Naive thymus-derived CD4-positive, alpha-beta T cell (primary cell): ENCODE results near the gene UBE2D2. TPM values are rescaled to one million over a fixed set of nuclear protein-coding genes. Genes with fewer than 3 reads are reported as not detected.
A peak's percentile ranks its signal among the peaks of the same experiment; 100 is the strongest.

Experiments used
- ATAC-seq: fragments of 150-1000 bp; cut with Tn5 transposase; 2 replicates; pipeline ENCODE4 v1.10.0; 2021; ENCODE audit warnings: mild to moderate bottlenecking, moderate library complexity
- CTCF ChIA-PET: fragments of 350-600 bp; sonication (Branson Sonifier 250); formaldehyde crosslinking; loops from one replicate; lab custom pipeline; 2021; ENCODE audit warnings: antibody characterized with exemption; lab: Charles Lee
- POLR2A ChIA-PET: fragments of 350-600 bp; sonication (Branson Sonifier 250); formaldehyde crosslinking; loops from one replicate; lab custom pipeline; 2021; ENCODE audit warnings: antibody characterized with exemption, inconsistent platforms; lab: Charles Lee
- DNase-seq, 9 donors: peaks; one replicate each; pipeline versions ENCODE4 v3.0.0 to v3.0.0-alpha.2; 2020 to 2022; ENCODE audit warnings: mixed read lengths in 1 of 9
- H3K27ac ChIP-seq: one replicate; pipeline ENCODE4 v1.7.0; 2013; ENCODE audit warnings: mild to moderate bottlenecking, low read depth, low read length, moderate library complexity
- H3K27me3 ChIP-seq, 2 donors: one replicate each; pipeline ENCODE4 v1.7.0; 2013; ENCODE audit warnings: low read length in 2 of 2, mild to moderate bottlenecking in 2 of 2, moderate library complexity in 2 of 2; ENCODE audit not compliant: control insufficient read depth in 2 of 2, insufficient read depth in 2 of 2
- H3K36me3 ChIP-seq, 3 experiments: 1 replicate in 2 of 3; 2 replicates in 1 of 3; pipeline ENCODE4 v1.7.0; 2013; ENCODE audit warnings: low read length in 3 of 3, mild to moderate bottlenecking in 3 of 3, moderate library complexity in 1 of 3; ENCODE audit not compliant: insufficient read depth in 3 of 3, control insufficient read depth in 2 of 3
- H3K4me1 ChIP-seq, 2 donors: one replicate each; pipeline ENCODE4 v1.7.0; 2013; ENCODE audit warnings: low read length in 2 of 2, mild to moderate bottlenecking in 2 of 2, moderate library complexity in 1 of 2; ENCODE audit not compliant: control insufficient read depth in 2 of 2, insufficient read depth in 2 of 2
- H3K4me3 ChIP-seq: 2 replicates; pipeline ENCODE4 v1.7.0; 2013; ENCODE audit warnings: mild to moderate bottlenecking, low read length
- H3K9me3 ChIP-seq, 3 experiments: 1 replicate in 2 of 3; 2 replicates in 1 of 3; pipeline ENCODE4 v1.7.0; 2013; ENCODE audit warnings: low read length in 3 of 3; ENCODE audit not compliant: control insufficient read depth in 2 of 3
- H3K27ac Mint-ChIP-seq, 9 donors: one replicate each; pipeline ENCODE4 v1.8.0; 2020 to 2022; ENCODE audit warnings: mixed read lengths in 9 of 9, mild to moderate bottlenecking in 8 of 9, moderate library complexity in 5 of 9, inconsistent platforms in 2 of 9
- H3K27me3 Mint-ChIP-seq, 5 donors: one replicate each; pipeline ENCODE4 v1.8.0; 2021 to 2022; ENCODE audit warnings: mixed read lengths in 5 of 5, mild to moderate bottlenecking in 1 of 5
- H3K36me3 Mint-ChIP-seq, 5 donors: one replicate each; pipeline ENCODE4 v1.8.0; 2020 to 2022; ENCODE audit warnings: mixed read lengths in 5 of 5, mild to moderate bottlenecking in 3 of 5, inconsistent platforms in 1 of 5
- H3K4me1 Mint-ChIP-seq, 7 donors: one replicate each; pipeline ENCODE4 v1.8.0; 2020 to 2022; ENCODE audit warnings: mixed read lengths in 7 of 7, mild to moderate bottlenecking in 3 of 7, inconsistent platforms in 1 of 7
- H3K4me3 Mint-ChIP-seq, 10 donors: one replicate each; pipeline ENCODE4 v1.8.0; 2020 to 2022; ENCODE audit warnings: mild to moderate bottlenecking in 10 of 10, mixed read lengths in 10 of 10, moderate library complexity in 6 of 10, inconsistent platforms in 2 of 10
- H3K9me3 Mint-ChIP-seq, 11 donors: one replicate each; pipeline ENCODE4 v1.8.0; 2020 to 2022; ENCODE audit warnings: mixed read lengths in 11 of 11, mild to moderate bottlenecking in 4 of 11, inconsistent platforms in 1 of 11, moderate library complexity in 1 of 11
- intact Hi-C, 2 donors: fragments of 100-400 bp; cut with micrococcal nuclease; formaldehyde crosslinking; loops; one replicate each; pipeline ENCODE4 v1.15.1; 2023
- polyA plus RNA-seq, 2 donors: library from polyadenylated mRNA; unstranded; fragments of 300-500 nt; fragmentation: Illumina TruSeq; gene quantifications; one replicate each; pipeline ENCODE4 v1.2.3, GENCODE V29; 2021
- total RNA-seq, 6 experiments: library from RNA in 5 of 6; stranded (reverse) in 5 of 6; gene quantifications; 1 replicate in 5 of 6; 2 replicates in 1 of 6; pipeline ENCODE4 v1.2.3 and lab custom pipeline; 2021 to 2026

Gene UBE2D2
- total and polyA plus RNA-seq, 7 experiments from 2014 or later, result 145 to 343 (median 210) TPM

DNA sequence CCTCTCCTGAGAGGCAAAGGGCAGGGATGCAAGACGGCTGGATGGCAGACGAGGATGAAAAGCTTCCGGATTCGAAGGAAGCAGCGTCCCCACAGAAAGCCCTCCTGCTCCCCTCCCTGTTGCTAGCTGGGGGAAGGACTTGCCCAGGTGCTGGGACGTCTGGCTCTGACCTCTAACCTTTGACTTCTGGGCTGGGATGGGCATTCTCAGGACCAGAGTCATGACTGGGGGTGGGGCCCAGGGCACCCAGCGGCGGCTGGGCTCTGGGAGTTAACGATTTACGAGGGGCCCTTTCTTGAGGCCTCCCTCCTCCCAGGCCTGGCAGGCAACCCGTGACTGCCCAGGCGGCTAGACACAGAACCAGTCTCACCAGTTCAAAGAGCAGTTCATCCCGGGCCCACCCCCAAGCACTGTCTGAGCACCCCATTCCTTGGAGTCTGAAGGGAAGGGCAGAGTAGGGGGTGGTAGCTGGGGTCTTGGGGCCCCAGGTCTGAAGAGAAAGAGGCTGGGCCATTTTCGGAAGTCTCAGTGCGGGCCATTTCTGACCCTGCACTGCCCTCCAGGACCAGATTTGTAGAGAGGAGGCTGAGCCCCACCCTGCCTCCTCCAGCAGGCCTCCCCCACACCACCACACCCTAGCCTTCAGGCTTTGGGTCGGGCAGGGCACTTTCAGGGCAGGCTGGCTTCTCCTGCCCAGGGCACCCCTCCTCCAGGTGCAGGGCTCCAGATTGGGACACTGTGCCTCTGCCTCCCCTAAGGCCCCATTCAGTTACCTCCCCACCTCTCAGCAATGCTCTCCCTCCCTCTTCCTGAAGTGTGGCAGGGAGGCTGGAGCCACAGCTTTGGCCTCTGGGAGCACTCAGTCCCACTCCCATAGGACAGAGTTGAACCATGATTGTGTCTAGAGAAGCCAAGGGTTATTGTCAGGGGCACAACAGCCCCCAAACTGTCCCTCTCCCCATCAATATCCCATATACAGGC, 82.0 kb downstream of the UBE2D2 start:
- H3K27me3 ChIP-seq, result peaks cover 0 to 10% of the 10 kb centered on the region in 2 donors
- intact Hi-C loops, result no loop called here
- H3K27ac Mint-ChIP-seq, result peak overlapping the region in 2 of 9 donors; percentile 38 to 48
- peaks cover 0 to 9% (median 0%) of the 10 kb centered on the region in 11 donors for H3K9me3 Mint-ChIP-seq
- ChIA-PET CTCF (interaction anchor here (0.6 to 0.7 kb wide), 2 partner anchors 8 to 10 kb away, joined by 3 to 4 read pairs; no protein-coding TSS in a partner anchor), POLR2A (no interaction called here)
- H3K27me3 Mint-ChIP-seq, result peaks cover 4 to 30% (median 13%) of the 10 kb centered on the region in 5 donors
- H3K4me1 ChIP-seq, result peaks cover under 1 to 17% of the 10 kb centered on the region in 2 donors
- peaks cover 4 to 31% (median 17%) of the 10 kb centered on the region in 7 donors for H3K4me1 Mint-ChIP-seq
- H3K36me3 Mint-ChIP-seq, result no peaks in the 10 kb centered on the region
- H3K27ac ChIP-seq, result no peak overlapping the region
- no peak for DNase-seq
- no peak overlapping the region for H3K4me3 ChIP-seq
- ATAC-seq, result no peak
- no peak overlapping the region for H3K4me3 Mint-ChIP-seq
- no peaks in the 10 kb centered on the region for H3K9me3 ChIP-seq
- no peaks in the 10 kb centered on the region for H3K36me3 ChIP-seq

- peaks cover 0 to 18% of the 10 kb centered on the region in 2 donors for H3K4me1 ChIP-seq
- Mint-ChIP-seq H3K4me1 (peaks cover 4 to 24% (median 17%) of the 10 kb centered on the region in 7 donors), H3K9me3 (peaks cover 0 to 9% (median 0%) of the 10 kb centered on the region in 11 donors), H3K27me3 (peaks cover 4 to 30% (median 13%) of the 10 kb centered on the region in 5 donors), H3K4me3 (no peak overlapping the region), H3K36me3 (no peaks in the 10 kb centered on the region), H3K27ac (peak overlapping the region in 3 of 9 donors; percentile 18 to 82 (median 48))
- no peaks in the 10 kb centered on the region for H3K9me3 ChIP-seq
- ATAC-seq (no peak), DNase-seq (no peak)
- no peak overlapping the region for H3K27ac ChIP-seq
- intact Hi-C loops, result no loop called here
- ChIA-PET CTCF (interaction anchor here (0.6 to 0.7 kb wide), 2 partner anchors 9 to 10 kb away, joined by 3 to 4 read pairs; no protein-coding TSS in a partner anchor), POLR2A (interaction anchor here (0.5 to 1.2 kb wide), 2 partner anchors 15 to 1099 kb away, joined by 3 read pairs; no protein-coding TSS in a partner anchor)
- no peak overlapping the region for H3K4me3 ChIP-seq
- H3K27me3 ChIP-seq, result peaks cover 0 to 10% of the 10 kb centered on the region in 2 donors
- no peaks in the 10 kb centered on the region for H3K36me3 ChIP-seq
Measured at GRCh38 chr5:139644001-139644456, 82.9 kb downstream of the UBE2D2 start.

GRCh38 chr5:139644646-139645429, 83.7 kb downstream of the UBE2D2 start:
- no peaks in the 10 kb centered on the region for H3K36me3 ChIP-seq
- no peak for ATAC-seq
- H3K27me3 Mint-ChIP-seq, result peaks cover 8 to 37% (median 18%) of the 10 kb centered on the region in 5 donors
- no peak for DNase-seq
- POLR2A ChIA-PET, result interaction anchor here (0.5 to 1.8 kb wide), 6 partner anchors 9 to 1099 kb away, joined by 3 to 7 read pairs (median 3); no protein-coding TSS in a partner anchor
- intact Hi-C loops, result loop anchor here in 1 of 2 donors (1.0 kb wide), 1 partner anchor 9 kb away; no protein-coding TSS in a partner anchor
- H3K4me1 Mint-ChIP-seq, result peaks cover 7 to 24% (median 19%) of the 10 kb centered on the region in 7 donors
- peaks cover 0 to 10% (median 0%) of the 10 kb centered on the region in 11 donors for H3K9me3 Mint-ChIP-seq
- H3K36me3 Mint-ChIP-seq, result no peaks in the 10 kb centered on the region
- H3K4me1 ChIP-seq, result peaks cover 0 to 26% of the 10 kb centered on the region in 2 donors
- no peak overlapping the region for H3K4me3 Mint-ChIP-seq
- no peaks in the 10 kb centered on the region for H3K9me3 ChIP-seq
- peak overlapping the region in 1 of 9 donors; percentile 18 for H3K27ac Mint-ChIP-seq
- no peak overlapping the region for H3K27ac ChIP-seq
- H3K27me3 ChIP-seq, result peaks cover 0 to 15% of the 10 kb centered on the region in 2 donors
- H3K4me3 ChIP-seq, result no peak overlapping the region
- CTCF ChIA-PET, result interaction anchor here (0.6 to 2.4 kb wide), 3 partner anchors 11 to 120 kb away, joined by 4 to 8 read pairs (median 4); no protein-coding TSS in a partner anchor

GRCh38 chr5:139645430-139645871, 84.3 kb downstream of the UBE2D2 start:
- H3K36me3 ChIP-seq, result no peaks in the 10 kb centered on the region
- CTCF ChIA-PET, result interaction anchor here (1.1 to 2.4 kb wide), 2 partner anchors 11 to 120 kb away, joined by 4 to 8 read pairs; no protein-coding TSS in a partner anchor

GRCh38 chr5:139646111-139646510, 85.0 kb downstream of the UBE2D2 start:
- no peaks in the 10 kb centered on the region for H3K36me3 Mint-ChIP-seq
- H3K4me1 Mint-ChIP-seq, result peaks cover 12 to 35% (median 21%) of the 10 kb centered on the region in 7 donors
- Histone ChIP-seq H3K27me3 (peaks cover 0 to 22% of the 10 kb centered on the region in 2 donors), H3K4me3 (no peak overlapping the region), H3K9me3 (no peaks in the 10 kb centered on the region), H3K36me3 (no peaks in the 10 kb centered on the region), H3K4me1 (peaks cover 0 to 38% of the 10 kb centered on the region in 2 donors), H3K27ac (no peak overlapping the region)
- CTCF ChIA-PET, result interaction anchor here (0.9 to 2.4 kb wide), 3 partner anchors 10 to 119 kb away, joined by 3 to 8 read pairs (median 4); no protein-coding TSS in a partner anchor
- H3K27me3 Mint-ChIP-seq, result peaks cover 10 to 47% (median 27%) of the 10 kb centered on the region in 5 donors
- POLR2A ChIA-PET, result interaction anchor here (1.1 to 1.8 kb wide), 2 partner anchors 10 to 13 kb away, joined by 3 to 7 read pairs; no protein-coding TSS in a partner anchor
- no peak for ATAC-seq
- H3K4me3 Mint-ChIP-seq, result peak overlapping the region in 5 of 10 donors; percentile 22 to 89 (median 42)
- intact Hi-C loops, result no loop called here
- DNase-seq, result no peak
- H3K9me3 Mint-ChIP-seq, result peaks cover 0 to 9% (median 0%) of the 10 kb centered on the region in 11 donors
- no peak overlapping the region for H3K27ac Mint-ChIP-seq

More at GRCh38 chr5:139645430-139645871, 84.3 kb downstream of the UBE2D2 start:
- H3K27ac Mint-ChIP-seq, result peak overlapping the region in 1 of 9 donors; percentile 32
- H3K9me3 ChIP-seq, result no peaks in the 10 kb centered on the region
- H3K4me3 ChIP-seq, result no peak overlapping the region
- POLR2A ChIA-PET, result interaction anchor here (0.6 to 1.8 kb wide), 3 partner anchors 9 to 85 kb away, joined by 3 to 7 read pairs (median 3); no protein-coding TSS in a partner anchor
- no peak overlapping the region for H3K27ac ChIP-seq
- no peak for DNase-seq
- peaks cover 10 to 41% (median 23%) of the 10 kb centered on the region in 5 donors for H3K27me3 Mint-ChIP-seq
- H3K36me3 Mint-ChIP-seq, result no peaks in the 10 kb centered on the region
- H3K9me3 Mint-ChIP-seq, result peaks cover 0 to 10% (median 0%) of the 10 kb centered on the region in 11 donors
- intact Hi-C loops, result loop anchor here in 1 of 2 donors (1.0 kb wide), 1 partner anchor 9 kb away; no protein-coding TSS in a partner anchor
- peaks cover 9 to 29% (median 21%) of the 10 kb centered on the region in 7 donors for H3K4me1 Mint-ChIP-seq
- peak overlapping the region in 1 of 10 donors; percentile 2 for H3K4me3 Mint-ChIP-seq
- peaks cover 0 to 17% of the 10 kb centered on the region in 2 donors for H3K27me3 ChIP-seq
- H3K4me1 ChIP-seq, result peaks cover 0 to 32% of the 10 kb centered on the region in 2 donors
- ATAC-seq, result no peak
